GM12872 (cell line): ENCODE data around the gene FZD8.
A peak's percentile ranks its signal among the peaks of the same experiment; 100 is the strongest.

Experiments
- CTCF ChIP-seq: IDR thresholded peaks from 3 replicates; pipeline ENCODE4 v1.5.1; 2011; ENCODE audit warnings: low read depth, mild to moderate bottlenecking, low read length, moderate library complexity; ENCODE audit not compliant: insufficient read depth

The FZD8 gene

GRCh38 chr10:35650894-35651293, 8.8 kb upstream of the FZD8 start:
- TF ChIP-seq CTCF, result no peak

- TF ChIP-seq CTCF, result no peak
Measured at GRCh38 chr10:35644050-35644950, 2.2 kb upstream of the FZD8 start.

GRCh38 chr10:35643151-35644049, 1.3 kb upstream of the FZD8 start:
- TF ChIP-seq CTCF, result no peak

- TF ChIP-seq CTCF, result no peak
Measured at GRCh38 chr10:35642793-35643114, 658 bp upstream of the FZD8 start.

GRCh38 chr10:35641676-35642034, 441 bp downstream of the FZD8 start:
- no peak for TF ChIP-seq CTCF

- no peak for TF ChIP-seq CTCF
Measured at GRCh38 chr10:35640951-35641675, 983 bp downstream of the FZD8 start.

GRCh38 chr10:35640474-35640873, 1.6 kb downstream of the FZD8 start:
- peak; percentile 39; the same call in 2 of the 3 replicates for TF ChIP-seq CTCF
